Calu3 (cell line): ENCODE measurements around the gene PTPN9. TPM values are rescaled to one million over a fixed set of nuclear protein-coding genes. Genes with fewer than 3 reads are reported as not detected.
A peak's percentile ranks its signal among the peaks of the same experiment; 100 is the strongest.

Experiments used
- BruUV-seq: library from RNA; stranded (reverse); fragments of 400-500 nt; replicated peaks from 2 replicates; lab custom pipeline; 2021; lab: Mats Ljungman, UMichigan
- CTCF ChIA-PET: fragments of 300-600 bp; sonication (Branson Sonifier 250); formaldehyde crosslinking; loops from one replicate; lab custom pipeline; 2022; ENCODE audit warnings: antibody characterized with exemption; lab: Charles Lee
- DNase-seq: peaks from one replicate; pipeline ENCODE4 v3.0.0; 2022
- H3K27ac Mint-ChIP-seq: one replicate; pipeline ENCODE4 v1.8.0; 2022; ENCODE audit warnings: mixed read lengths; ENCODE audit not compliant: unreplicated experiment
- H3K27me3 Mint-ChIP-seq: one replicate; pipeline ENCODE4 v1.8.0; 2022; ENCODE audit warnings: mixed read lengths; ENCODE audit not compliant: unreplicated experiment
- H3K36me3 Mint-ChIP-seq: one replicate; pipeline ENCODE4 v1.8.0; 2022; ENCODE audit warnings: mild to moderate bottlenecking, moderate library complexity, mixed read lengths; ENCODE audit not compliant: insufficient read depth, unreplicated experiment
- H3K4me1 Mint-ChIP-seq: one replicate; pipeline ENCODE4 v1.8.0; 2022; ENCODE audit warnings: mild to moderate bottlenecking, low read depth, mixed read lengths; ENCODE audit not compliant: unreplicated experiment
- H3K4me3 Mint-ChIP-seq: one replicate; pipeline ENCODE4 v1.8.0; 2022; ENCODE audit warnings: mild to moderate bottlenecking, low read depth, moderate library complexity, mixed read lengths; ENCODE audit not compliant: unreplicated experiment
- H3K9me3 Mint-ChIP-seq: one replicate; pipeline ENCODE4 v1.8.0; 2022; ENCODE audit warnings: low read depth, mixed read lengths; ENCODE audit not compliant: unreplicated experiment
- intact Hi-C: fragments of 100-400 bp; cut with micrococcal nuclease; formaldehyde crosslinking; loops from one replicate; pipeline ENCODE4 v1.10.0; 2022; ENCODE audit not compliant: unreplicated experiment
- total RNA-seq: library from RNA; stranded (reverse); gene quantifications from 2 replicates; pipeline ENCODE4 v1.2.3, GENCODE V29; 2022
- TF ChIP-seq, protein P1 (sequence below): fragments of 200-600 bp; IDR thresholded peaks from one replicate; pipeline ENCODE4 v1.8.0; 2022; ENCODE audit warnings: antibody characterized with exemption; ENCODE audit not compliant: unreplicated experiment

The PTPN9 gene
- total RNA-seq, 1 experiment from 2014 or later: 30.8 TPM

DNA sequence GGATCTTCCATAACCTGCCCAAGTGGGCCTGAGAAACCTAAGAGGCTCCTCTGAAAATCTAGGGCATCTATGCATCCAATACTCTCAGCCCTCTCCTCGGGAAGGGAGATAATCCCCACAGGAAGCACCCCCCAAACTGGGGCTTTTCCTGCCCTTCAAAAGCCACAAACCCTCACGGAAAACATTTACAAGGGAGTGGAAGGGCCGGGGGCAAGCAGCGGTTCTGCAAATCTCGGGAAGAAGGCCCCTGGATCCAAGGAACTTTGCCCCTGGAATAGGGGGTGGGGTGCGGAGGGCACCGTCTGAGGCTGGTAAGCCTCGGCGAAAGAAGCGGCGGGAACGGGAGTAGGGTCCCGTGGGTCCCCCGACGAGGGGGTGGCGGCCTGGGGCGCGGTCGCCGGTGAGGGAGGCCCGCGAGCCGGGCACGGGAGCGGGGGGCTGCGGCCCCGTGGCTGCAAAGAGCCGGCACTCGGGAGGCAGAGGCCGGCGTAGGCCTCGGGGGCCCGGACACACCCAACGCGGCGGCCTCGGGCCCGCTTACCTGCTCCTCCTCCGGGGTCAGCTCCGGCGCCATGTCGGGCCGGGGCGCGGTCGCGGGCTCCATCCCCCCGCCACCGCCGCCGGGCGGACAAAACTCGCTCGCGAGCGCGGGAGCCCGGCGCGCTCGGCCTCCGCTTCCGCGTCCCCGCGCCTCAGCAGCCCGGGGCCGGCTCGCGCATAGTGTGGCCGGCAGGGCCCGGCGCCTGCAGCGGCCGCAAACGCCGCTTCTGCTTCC is 755 bp downstream of the PTPN9 start:
- intact Hi-C loops: loop anchor here (5.0 kb wide), 1 partner anchor 44 kb away; no protein-coding TSS in a partner anchor
- H3K27ac Mint-ChIP-seq: peak overlapping the region; percentile 75
- H3K27me3 Mint-ChIP-seq: no peaks in the 10 kb centered on the region
- H3K4me1 Mint-ChIP-seq: peaks cover 9% of the 10 kb centered on the region
- TF ChIP-seq, protein P1, sequence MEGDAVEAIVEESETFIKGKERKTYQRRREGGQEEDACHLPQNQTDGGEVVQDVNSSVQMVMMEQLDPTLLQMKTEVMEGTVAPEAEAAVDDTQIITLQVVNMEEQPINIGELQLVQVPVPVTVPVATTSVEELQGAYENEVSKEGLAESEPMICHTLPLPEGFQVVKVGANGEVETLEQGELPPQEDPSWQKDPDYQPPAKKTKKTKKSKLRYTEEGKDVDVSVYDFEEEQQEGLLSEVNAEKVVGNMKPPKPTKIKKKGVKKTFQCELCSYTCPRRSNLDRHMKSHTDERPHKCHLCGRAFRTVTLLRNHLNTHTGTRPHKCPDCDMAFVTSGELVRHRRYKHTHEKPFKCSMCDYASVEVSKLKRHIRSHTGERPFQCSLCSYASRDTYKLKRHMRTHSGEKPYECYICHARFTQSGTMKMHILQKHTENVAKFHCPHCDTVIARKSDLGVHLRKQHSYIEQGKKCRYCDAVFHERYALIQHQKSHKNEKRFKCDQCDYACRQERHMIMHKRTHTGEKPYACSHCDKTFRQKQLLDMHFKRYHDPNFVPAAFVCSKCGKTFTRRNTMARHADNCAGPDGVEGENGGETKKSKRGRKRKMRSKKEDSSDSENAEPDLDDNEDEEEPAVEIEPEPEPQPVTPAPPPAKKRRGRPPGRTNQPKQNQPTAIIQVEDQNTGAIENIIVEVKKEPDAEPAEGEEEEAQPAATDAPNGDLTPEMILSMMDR: no peak
- CTCF ChIA-PET: interaction anchor here (0.6 to 1.5 kb wide), 13 partner anchors 10 to 210 kb away, joined by 3 to 13 read pairs (median 5); partner anchors contain the start of genes MAN2C1 and SNX33
- peaks cover 30% of the 10 kb centered on the region for H3K36me3 Mint-ChIP-seq
- peak; percentile 53 for DNase-seq
- H3K4me3 Mint-ChIP-seq: peak overlapping the region; percentile 86
- H3K9me3 Mint-ChIP-seq: no peaks in the 10 kb centered on the region
- BruUV-seq: no TSS peak

DNA sequence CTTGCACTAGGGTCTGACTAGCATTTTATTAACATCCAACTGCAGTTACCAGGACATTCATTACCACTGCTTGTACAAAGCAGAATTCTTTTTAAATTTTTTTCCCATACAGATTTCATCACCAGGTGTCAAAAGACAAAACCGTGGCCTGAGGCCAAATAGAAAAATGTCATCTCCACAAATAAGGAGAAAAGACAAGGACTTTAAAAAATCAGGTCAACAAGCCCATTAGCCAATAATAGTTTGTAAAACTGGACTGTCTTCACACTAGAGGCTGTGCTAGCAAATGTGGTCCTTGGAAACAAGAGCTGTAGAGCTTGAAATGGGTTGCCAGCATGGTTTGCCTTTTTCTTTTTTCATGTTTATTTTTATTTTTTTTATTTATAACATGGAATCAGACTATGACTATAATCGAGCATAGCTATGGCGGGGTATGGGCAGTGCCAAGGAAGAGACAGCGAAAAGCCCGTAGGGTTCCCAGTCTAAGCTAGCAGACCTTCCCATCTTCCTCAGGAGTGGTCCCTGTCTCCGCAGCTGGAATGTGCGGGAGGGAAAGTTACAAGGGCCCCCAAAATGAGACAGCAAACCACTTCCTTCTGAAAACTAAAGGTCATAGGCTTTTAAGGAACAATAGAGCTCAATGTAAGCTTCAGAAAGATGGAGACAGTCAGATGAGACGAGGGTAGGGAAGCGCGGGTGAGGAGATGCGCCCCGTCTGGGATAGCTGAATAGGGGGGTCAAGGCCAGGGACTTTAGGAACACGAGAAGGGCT is 1.5 kb downstream of the PTPN9 start:
- DNase-seq: no peak
- TF ChIP-seq, protein P1: no peak
- intact Hi-C loops: loop anchor here (5.0 kb wide), 1 partner anchor 45 kb away; no protein-coding TSS in a partner anchor
- peaks cover 17% of the 10 kb centered on the region for H3K4me1 Mint-ChIP-seq
- H3K9me3 Mint-ChIP-seq: no peaks in the 10 kb centered on the region
- H3K27me3 Mint-ChIP-seq: no peaks in the 10 kb centered on the region
- H3K4me3 Mint-ChIP-seq: peak overlapping the region; percentile 86
- CTCF ChIA-PET: interaction anchor here (0.6 to 1.3 kb wide), 5 partner anchors 9 to 126 kb away, joined by 3 to 5 read pairs (median 5); no protein-coding TSS in a partner anchor
- H3K36me3 Mint-ChIP-seq: peaks cover 30% of the 10 kb centered on the region
- H3K27ac Mint-ChIP-seq: peak overlapping the region; percentile 75
- BruUV-seq: TSS peak; percentile 52

DNA sequence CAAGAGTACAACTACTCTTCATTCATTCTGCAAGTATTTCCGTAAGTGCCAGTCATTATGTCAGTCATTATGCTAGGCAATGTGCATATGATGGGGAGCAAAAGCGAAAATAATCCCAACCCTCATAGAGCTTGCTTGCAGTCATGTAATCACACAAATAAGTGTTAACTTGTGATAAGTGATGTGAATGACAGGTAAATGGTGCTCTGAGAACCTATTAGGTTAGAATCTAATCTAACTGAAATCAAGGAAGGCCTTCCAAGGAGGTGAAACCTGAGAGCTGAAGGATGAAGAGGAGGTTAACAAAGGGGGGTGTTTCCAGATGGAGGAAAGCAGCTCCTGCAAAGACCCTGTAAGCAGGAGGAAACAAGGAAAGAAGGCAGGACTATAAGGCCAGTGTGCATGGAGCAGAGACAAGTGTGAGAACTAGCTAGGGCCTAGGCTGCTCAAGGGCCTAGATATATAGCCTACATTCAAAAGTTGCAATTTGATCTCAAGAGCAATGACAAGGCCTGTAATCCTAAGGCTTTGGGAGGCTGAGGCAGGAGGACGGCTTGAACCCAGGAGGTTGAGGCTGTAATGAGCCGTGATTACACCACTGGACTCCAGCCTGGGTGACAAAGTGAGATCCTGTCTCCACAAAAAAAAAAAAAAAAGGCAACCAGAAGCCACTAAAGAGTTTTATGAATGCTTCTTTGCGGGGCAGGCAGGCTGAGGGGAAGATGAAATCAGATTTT is 5.3 kb downstream of the PTPN9 start:
- BruUV-seq: no TSS peak
- no peak overlapping the region for H3K4me3 Mint-ChIP-seq
- intact Hi-C loops: no loop called here
- CTCF ChIA-PET: interaction anchor here (0.6 to 0.7 kb wide), 2 partner anchors 43 to 122 kb away, joined by 3 to 4 read pairs; partner anchors contain the start of gene SIN3A
- peaks cover 19% of the 10 kb centered on the region for H3K36me3 Mint-ChIP-seq
- TF ChIP-seq, protein P1: no peak
- no peaks in the 10 kb centered on the region for H3K27me3 Mint-ChIP-seq
- H3K4me1 Mint-ChIP-seq: peaks cover 17% of the 10 kb centered on the region
- H3K27ac Mint-ChIP-seq: no peak overlapping the region
- DNase-seq: no peak
- H3K9me3 Mint-ChIP-seq: no peaks in the 10 kb centered on the region
